ENCODE results near the gene DERA.

The DERA gene

DNA sequence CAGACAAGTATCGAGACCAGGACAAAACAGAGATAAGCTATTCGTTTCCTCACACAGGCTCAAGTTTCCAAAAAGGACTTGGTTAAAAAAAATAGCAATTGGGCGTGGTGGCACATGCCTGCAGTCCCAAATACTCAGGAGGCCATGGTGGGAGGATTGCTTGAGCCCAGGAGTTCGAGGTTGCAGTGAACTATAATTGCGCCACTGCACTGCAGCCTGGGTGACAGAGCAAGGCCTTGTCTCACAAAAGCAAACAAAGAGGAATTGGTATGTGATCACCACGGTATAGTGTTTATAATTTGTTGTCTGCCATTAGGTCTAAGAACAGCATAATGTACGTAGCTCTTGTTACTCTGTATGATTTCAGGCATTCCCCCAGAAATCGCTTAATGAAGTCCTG lies 175.3 kb downstream of the DERA start:
- DNase-seq (ENCODE audit: low read depth in 1 of 2, low spot score in 1 of 2) = no peak
- in situ Hi-C loops (cut with HindIII; ENCODE audit: low pct_unique_long_range_greater_than_20kb, low sequenced_read_pairs) = no loop called here
- TF ChIP-seq JUND (IDR thresholded peaks at IDR 0.05; ENCODE audit: low read depth) = no peak

DNA sequence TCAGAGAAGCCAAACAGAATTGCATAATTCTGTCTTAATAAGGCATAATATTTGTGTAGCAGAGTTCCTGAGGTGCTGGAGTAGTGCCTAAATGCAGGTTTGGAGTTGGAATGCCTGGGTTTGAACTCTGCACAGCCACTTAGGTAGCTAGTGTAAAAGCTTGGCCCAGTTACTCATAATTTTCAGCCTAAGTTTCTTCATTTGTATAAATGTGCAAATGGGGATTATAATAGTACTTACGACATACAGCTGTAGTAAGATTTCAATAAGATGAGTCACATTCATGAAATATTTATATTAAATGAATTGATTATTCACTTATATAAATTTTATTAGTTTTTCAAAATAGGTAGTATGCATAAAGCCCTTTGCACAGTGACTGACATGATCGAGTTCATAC lies 175.8 kb downstream of the DERA start:
- DNase-seq (ENCODE audit: low read depth in 1 of 2, low spot score in 1 of 2) = no peak
- no peak for TF ChIP-seq JUND (IDR thresholded peaks at IDR 0.05; ENCODE audit: low read depth)
- in situ Hi-C loops (cut with HindIII; ENCODE audit: low pct_unique_long_range_greater_than_20kb, low sequenced_read_pairs) = no loop called here
